ENCODE data around the gene TMEM131L. TPM values are rescaled to one million over a fixed set of nuclear protein-coding genes. Genes with fewer than 3 reads are reported as not detected.

TMEM131L gene
- total and polyA plus RNA-seq, 4 donors = 4.9 to 41.3 (median 12.9) TPM

GRCh38 chr4:153464068-153464467 lies 2.1 kb upstream of the TMEM131L start:
- 82% methylated on average over 1 of the region's 1 CpG for WGBS
- no peaks in the 10 kb centered on the region for H3K36me3 ChIP-seq (ENCODE audit: control insufficient read depth in 4 of 4, insufficient read depth in 3 of 4, low read depth in 1 of 4, low read length in 3 of 4)
- no peak overlapping the region for H3K9ac ChIP-seq (ENCODE audit: low read depth in 1 of 2, low read length in 2 of 2)
- no peaks in the 10 kb centered on the region for H3K27me3 ChIP-seq (ENCODE audit: control insufficient read depth in 4 of 4, insufficient read depth in 4 of 4, low read length in 3 of 4)
- H3K9me3 ChIP-seq (ENCODE audit: control insufficient read depth in 4 of 4, low read length in 3 of 4) = no peaks in the 10 kb centered on the region
- peaks cover 0 to 29% (median 24%) of the 10 kb centered on the region in 4 donors for H3K4me1 ChIP-seq (ENCODE audit: control insufficient read depth in 4 of 4, insufficient read depth in 4 of 4, low read length in 3 of 4)
- DNase-seq (ENCODE audit: low spot score) = no peak
- no peak for TF ChIP-seq CTCF (IDR thresholded peaks at IDR 0.05; ENCODE audit: low read depth, low read length, missing input control)
- no peak overlapping the region for H3K4me3 ChIP-seq (ENCODE audit: low read depth in 1 of 3, low read length in 3 of 3)
- no peak overlapping the region for H3K27ac ChIP-seq (ENCODE audit: low read depth in 1 of 2, low read length in 2 of 2)

GRCh38 chr4:153465140-153465539 lies 1.0 kb upstream of the TMEM131L start:
- Histone ChIP-seq H3K27me3 (ENCODE audit: control insufficient read depth in 4 of 4, insufficient read depth in 4 of 4, low read length in 3 of 4) (no peaks in the 10 kb centered on the region), H3K4me1 (ENCODE audit: control insufficient read depth in 4 of 4, insufficient read depth in 4 of 4, low read length in 3 of 4) (peaks cover 4 to 38% (median 27%) of the 10 kb centered on the region in 4 donors), H3K9ac (ENCODE audit: low read depth in 1 of 2, low read length in 2 of 2) (peak overlapping the region in 1 of 2 donors; percentile 77), H3K4me3 (ENCODE audit: low read depth in 1 of 3, low read length in 3 of 3) (peak overlapping the region; percentile 65 to 80 (median 78)), H3K9me3 (ENCODE audit: control insufficient read depth in 4 of 4, low read length in 3 of 4) (no peaks in the 10 kb centered on the region), H3K36me3 (ENCODE audit: control insufficient read depth in 4 of 4, insufficient read depth in 3 of 4, low read depth in 1 of 4, low read length in 3 of 4) (no peaks in the 10 kb centered on the region), H3K27ac (ENCODE audit: low read depth in 1 of 2, low read length in 2 of 2) (peak overlapping the region; percentile 97 to 99)
- WGBS = 44% methylated on average over 4 of the region's 4 CpGs
- TF ChIP-seq JUND (IDR thresholded peaks at IDR 0.05) (no peak), YY1 (IDR thresholded peaks at IDR 0.05) (no peak), HNF4A (conservative IDR thresholded peaks at IDR 0.05) (no peak), GABPA (IDR thresholded peaks at IDR 0.05 in 1 of 2, conservative IDR thresholded peaks at IDR 0.05 in 1 of 2) (no peak), NR2F2 (IDR thresholded peaks at IDR 0.05) (no peak), MAX (IDR thresholded peaks at IDR 0.05) (no peak), FOXA1 (IDR thresholded peaks at IDR 0.05) (no peak)
- DNase-seq (ENCODE audit: low spot score) = no peak

GRCh38 chr4:153465615-153466080 lies 512 bp upstream of the TMEM131L start:
- Histone ChIP-seq H3K27me3 (ENCODE audit: control insufficient read depth in 4 of 4, insufficient read depth in 4 of 4, low read length in 3 of 4) (no peaks in the 10 kb centered on the region), H3K27ac (ENCODE audit: low read depth in 1 of 2, low read length in 2 of 2) (peak overlapping the region; percentile 97 to 99), H3K4me1 (ENCODE audit: control insufficient read depth in 4 of 4, insufficient read depth in 4 of 4, low read length in 3 of 4) (peaks cover 4 to 43% (median 29%) of the 10 kb centered on the region in 4 donors), H3K36me3 (ENCODE audit: control insufficient read depth in 4 of 4, insufficient read depth in 3 of 4, low read depth in 1 of 4, low read length in 3 of 4) (no peaks in the 10 kb centered on the region), H3K4me3 (ENCODE audit: low read depth in 1 of 3, low read length in 3 of 3) (peak overlapping the region; percentile 65 to 80 (median 78)), H3K9ac (ENCODE audit: low read depth in 1 of 2, low read length in 2 of 2) (peak overlapping the region in 1 of 2 donors; percentile 77), H3K9me3 (ENCODE audit: control insufficient read depth in 4 of 4, low read length in 3 of 4) (no peaks in the 10 kb centered on the region)
- under 1% methylated on average over 31 of the region's 31 CpGs for WGBS
- DNase-seq (ENCODE audit: low spot score) = no peak
- peak; percentile 71 to 77 for TF ChIP-seq RAD21 (IDR thresholded peaks at IDR 0.05)
- TF ChIP-seq NR2F2 (IDR thresholded peaks at IDR 0.05) = no peak
- no peak for TF ChIP-seq SP1 (IDR thresholded peaks at IDR 0.05)
- no peak for TF ChIP-seq FOXA1 (IDR thresholded peaks at IDR 0.05)
- TF ChIP-seq HNF4A (conservative IDR thresholded peaks at IDR 0.05) = no peak
- TF ChIP-seq ZBTB33 (IDR thresholded peaks at IDR 0.05) = no peak
- no peak for TF ChIP-seq RXRA (IDR thresholded peaks at IDR 0.05)
- peak in 1 of 2 donors; percentile 61 for TF ChIP-seq GABPA (IDR thresholded peaks at IDR 0.05 in 1 of 2, conservative IDR thresholded peaks at IDR 0.05 in 1 of 2)
- TF ChIP-seq ATF3 (IDR thresholded peaks at IDR 0.05) = no peak
- peak; percentile 54 for TF ChIP-seq MAX (IDR thresholded peaks at IDR 0.05)
- TF ChIP-seq YY1 (IDR thresholded peaks at IDR 0.05) = no peak
- peak; percentile 95 for TF ChIP-seq REST (IDR thresholded peaks at IDR 0.05)
- no peak for TF ChIP-seq TAF1 (conservative IDR thresholded peaks at IDR 0.05)
- TF ChIP-seq FOXA2 (IDR thresholded peaks at IDR 0.05) = no peak
- TF ChIP-seq JUND (IDR thresholded peaks at IDR 0.05) = no peak
- TF ChIP-seq HNF4G (IDR thresholded peaks at IDR 0.05) = no peak
- TF ChIP-seq EGR1 (IDR thresholded peaks at IDR 0.05; ENCODE audit: low read depth in 2 of 2) = no peak
